Activated T-cell treated with anti-CD3 and anti-CD28 coated beads for 48 hours (primary cell): ENCODE data around the gene MBD4.

Experiments used
- DNase-seq: peaks from one replicate; pipeline ENCODE4 v3.0.0-alpha.2; 2020; ENCODE audit warnings: low read depth

MBD4 gene

DNA sequence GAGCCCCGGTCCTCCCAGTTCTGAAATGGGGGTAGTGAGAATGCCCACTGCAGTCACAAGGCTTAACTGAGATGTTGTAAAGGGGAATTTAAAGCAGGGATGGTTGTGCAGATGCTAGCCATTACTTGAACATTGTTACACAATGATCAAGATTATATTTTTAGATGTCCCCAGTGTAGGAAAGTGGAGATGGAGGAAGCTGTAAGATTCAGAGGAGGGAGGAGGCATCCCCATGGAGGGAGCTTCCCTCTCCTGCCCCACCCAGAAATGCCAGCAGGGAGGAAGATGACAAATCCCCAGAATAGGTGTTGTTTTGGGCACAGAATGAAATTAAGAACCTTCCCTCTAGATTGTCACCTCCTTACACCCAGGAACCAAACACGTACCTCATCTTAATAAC is 57.4 kb downstream of the MBD4 start:
- DNase-seq: no peak
